GM12878 (cell line): ENCODE results near the gene DLG2. TPM values are rescaled to one million over a fixed set of nuclear protein-coding genes. Genes with fewer than 3 reads are reported as not detected.

Source experiments
- ATAC-seq: fragments of 200-7000 bp; cut with Tn5 transposase; 3 replicates; pipeline ENCODE4 v1.9.1; 2020; ENCODE audit warnings: mild to moderate bottlenecking, moderate library complexity
- BruUV-seq: library from RNA; stranded (reverse); fragments of 400-500 nt; replicated peaks from 2 replicates; lab custom pipeline; 2021; lab: Mats Ljungman, UMichigan
- CTCF ChIA-PET: fragments of 300-600 bp; sonication (Branson Sonifier 250); formaldehyde crosslinking; extraction: SDS; loops from one replicate; lab custom pipeline; 2021; ENCODE audit warnings: inconsistent platforms; lab: Yijun Ruan, JAX
- POLR2A ChIA-PET: fragments of 350-600 bp; formaldehyde crosslinking; extraction: SDS; loops from one replicate; lab custom pipeline; 2021; ENCODE audit warnings: inconsistent platforms; lab: Charles Lee
- RAD21 ChIA-PET: fragments of 300-600 bp; sonication (Branson Sonifier 250); formaldehyde crosslinking; loops from one replicate; lab custom pipeline; 2023; ENCODE audit warnings: antibody characterized with exemption; ENCODE audit not compliant: unreplicated experiment; lab: Charles Lee
- SMC1A ChIA-PET: fragments of 300-600 bp; sonication (Branson Sonifier 250); formaldehyde crosslinking; loops from one replicate; lab custom pipeline; 2023; ENCODE audit not compliant: unreplicated experiment, uncharacterized antibody; lab: Charles Lee
- DNase-seq: peaks from one replicate; pipeline ENCODE4 v3.0.0-alpha.2; 2011; ENCODE audit warnings: low read depth, low spot score
- FAIRE-seq: peaks from 3 replicates; lab custom pipeline; 2011; peaks lifted over from hg19 to GRCh38; lab: Jason Lieb, UNC
- H2AFZ ChIP-seq: 2 replicates; pipeline ENCODE4 v1.6.0; 2011; ENCODE audit warnings: low read depth, low read length, control low read depth; ENCODE audit not compliant: control insufficient read depth
- H3K27ac ChIP-seq: 2 replicates; pipeline ENCODE4 v1.5.1; 2011; ENCODE audit warnings: control low read depth; ENCODE audit not compliant: control insufficient read depth, insufficient read depth
- H3K27me3 ChIP-seq, 2 experiments: replicated peaks in 1 of 2; 2 replicates each; pipeline versions ENCODE4 v1.6.0 to v1.6.1; 2011; ENCODE audit warnings: low read length in 1 of 2; ENCODE audit not compliant: control insufficient read depth in 2 of 2, insufficient read depth in 2 of 2
- H3K36me3 ChIP-seq, 2 experiments: 2 replicates each; pipeline ENCODE4 v1.5.1; 2011; ENCODE audit warnings: low read length in 1 of 2; ENCODE audit not compliant: control insufficient read depth in 2 of 2, insufficient read depth in 2 of 2
- H3K4me1 ChIP-seq: 2 replicates; pipeline ENCODE4 v1.6.1; 2011; ENCODE audit warnings: mild to moderate bottlenecking, low read length, moderate library complexity, mixed read lengths; ENCODE audit not compliant: control insufficient read depth, insufficient read depth
- H3K4me2 ChIP-seq: 2 replicates; pipeline ENCODE4 v1.6.0; 2011; ENCODE audit warnings: control low read depth; ENCODE audit not compliant: control insufficient read depth, insufficient read depth
- H3K4me3 ChIP-seq: fragments of 200-600 bp; sonication (generic); 2 replicates; pipeline ENCODE4 v1.5.1; 2016
- H3K79me2 ChIP-seq: 2 replicates; pipeline ENCODE4 v1.6.0; 2011; ENCODE audit warnings: low read length; ENCODE audit not compliant: control insufficient read depth, insufficient read depth
- H3K9ac ChIP-seq: 2 replicates; pipeline ENCODE4 v1.8.0; 2011; ENCODE audit warnings: low read length, control low read depth, mixed read lengths; ENCODE audit not compliant: control insufficient read depth, insufficient read depth
- H3K9me3 ChIP-seq: replicated peaks from 3 replicates; pipeline ENCODE4 v1.5.1; 2011; ENCODE audit warnings: mild to moderate bottlenecking, low read length; ENCODE audit not compliant: control insufficient read depth, insufficient read depth
- H4K20me1 ChIP-seq: 2 replicates; pipeline ENCODE4 v1.6.0; 2011; ENCODE audit not compliant: control insufficient read depth, insufficient read depth
- ETV6 ChIP-seq, 2 experiments: fragments of 450-650 bp in 1 of 2; IDR thresholded peaks in 1 of 2; conservative IDR thresholded peaks in 1 of 2; 2 replicates each; pipeline ENCODE4 v1.6.1; 2014; ENCODE audit warnings: antibody characterized with exemption in 1 of 2, borderline replicate concordance in 1 of 2, low read depth in 1 of 2, mild to moderate bottlenecking in 1 of 2, moderate library complexity in 1 of 2
- JUNB ChIP-seq: IDR thresholded peaks from 2 replicates; pipeline ENCODE4 v1.6.1; 2016; ENCODE audit warnings: antibody characterized with exemption, mild to moderate bottlenecking
- LARP7 ChIP-seq: fragments of 450-650 bp; IDR thresholded peaks from 2 replicates; pipeline ENCODE4 v1.6.1; 2017; ENCODE audit warnings: mild to moderate bottlenecking
- MLLT1 ChIP-seq: fragments of 450-650 bp; IDR thresholded peaks from 2 replicates; pipeline ENCODE4 v1.6.1; 2016; ENCODE audit warnings: mild to moderate bottlenecking
- MYB ChIP-seq: fragments of 150-350 bp; IDR thresholded peaks from 2 replicates; pipeline ENCODE4 v1.6.1; 2014; ENCODE audit warnings: mild to moderate bottlenecking, low read depth, low read length, borderline replicate concordance
- NFXL1 ChIP-seq: fragments of 450-650 bp; IDR thresholded peaks from 2 replicates; pipeline ENCODE4 v1.6.1; 2017; ENCODE audit warnings: antibody characterized with exemption, mild to moderate bottlenecking, borderline replicate concordance
- NFYB ChIP-seq: IDR thresholded peaks from 2 replicates; pipeline ENCODE4 v1.6.1; 2011; ENCODE audit warnings: low read depth, mild to moderate bottlenecking, low read length, improper control_type of control experiment, moderate library complexity; ENCODE audit not compliant: insufficient read depth
- TAF1 ChIP-seq: IDR thresholded peaks from 2 replicates; pipeline ENCODE4 v1.6.1; 2011; ENCODE audit warnings: mild to moderate bottlenecking, low read depth, low read length, borderline replicate concordance
- WGBS: methylation state at CpG from one replicate; pipeline ENCODE4 v1.1.6; 2016; ENCODE audit warnings: low lambda C conversion rate; ENCODE audit not compliant: insufficient replicate concordance, insufficient coverage; ENCODE audit errors: missing lambda C conversion rate; 5-methylcytosine and 5-hydroxymethylcytosine counted together
- in situ Hi-C: fragments of 300-500 bp; cut with MboI; formaldehyde crosslinking; loops from 9 replicates; pipeline ENCODE4 v1.14.3; 2018; ENCODE audit warnings: mixed read lengths
- intact Hi-C: fragments of 100-400 bp; cut with micrococcal nuclease; formaldehyde crosslinking; loops from one replicate; pipeline ENCODE4 v1.14.2; 2022; ENCODE audit not compliant: unreplicated experiment
- polyA plus RNA-seq, 11 experiments: library from polyadenylated mRNA; depleted of rRNA in 4 of 11; unstranded in 6 of 11; stranded (reverse) in 5 of 11; fragments of >200 nt; fragmentation: Nextera tagmentation in 4 of 11; fragmentation: Illumina TruSeq in 1 of 11; extraction: Ambion mirVana in 4 of 11; extraction: Trizol in 1 of 11; gene quantifications; 1 replicate in 1 of 11; 2 replicates in 10 of 11; pipeline versions ENCODE4 v1.2.1 to v1.2.3, GENCODE V29; 2011 to 2016; ENCODE audit warnings: inconsistent platforms in 2 of 11, missing spikeins in 2 of 11, low read depth in 1 of 11
- total RNA-seq, 4 experiments: library from RNA; depleted of rRNA in 3 of 4; stranded (reverse); fragments of >200 nt in 3 of 4; fragmentation: Illumina TruSeq in 1 of 4; extraction: Trizol in 1 of 4; gene quantifications; 2 replicates each; pipeline versions ENCODE4 v1.2.1 to v1.2.3, GENCODE V29; 2013 to 2021
- TF ChIP-seq, protein P1 (sequence below): IDR thresholded peaks from 2 replicates; pipeline ENCODE4 v1.6.1; 2012; ENCODE audit warnings: low read length, inconsistent platforms
- TF ChIP-seq, protein P2 (sequence below): fragments of 450-650 bp; formaldehyde crosslinking; IDR thresholded peaks from 2 replicates; pipeline ENCODE4 v1.5.0; 2022; ENCODE audit warnings: mild to moderate bottlenecking, missing genetic modification characterization
- TF ChIP-seq, protein P3 (sequence below): fragments of 450-650 bp; IDR thresholded peaks from 2 replicates; pipeline ENCODE4 v1.6.1; 2017; ENCODE audit warnings: antibody characterized with exemption, mild to moderate bottlenecking, moderate library complexity

Gene DLG2
- total and polyA plus RNA-seq, 10 of the 15 experiments (the other 5 are each of a cell fraction or from before 2014, with no cell fraction given), result 0.09 to 0.98 (median 0.35) TPM

DNA sequence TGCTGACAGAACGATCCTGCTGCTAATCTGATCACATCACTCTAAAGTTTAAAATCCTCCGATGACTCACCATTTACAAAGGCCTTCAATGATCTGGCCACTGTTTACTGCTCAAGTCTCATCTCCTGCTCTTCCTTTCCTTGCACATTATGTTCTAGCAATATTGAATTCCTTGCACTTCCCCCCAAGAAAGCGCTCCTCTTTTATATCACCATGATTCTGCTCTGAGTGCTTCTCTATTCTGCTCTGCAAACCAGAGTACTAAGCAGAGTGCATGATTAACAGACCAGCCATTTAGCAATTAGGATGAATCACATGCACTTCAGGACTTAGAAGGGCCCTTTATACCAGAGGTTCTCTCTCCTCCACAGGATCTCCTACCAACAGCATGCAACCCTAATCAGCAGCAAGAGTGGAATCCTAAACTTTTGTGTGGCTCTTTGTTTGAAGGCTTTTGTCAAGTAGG, 1218.2 kb downstream of the DLG2 start:
- WGBS, result 44% methylated on average over 3 of the region's 3 CpGs
- BruUV-seq, result no TSS peak
- no peak for TF ChIP-seq MLLT1
- no peak for TF ChIP-seq ETV6 (conservative IDR thresholded peaks at IDR 0.05 in 1 of 2, IDR thresholded peaks at IDR 0.05 in 1 of 2; ENCODE audit: borderline replicate concordance in 1 of 2, low read depth in 1 of 2)
- TF ChIP-seq, protein P1, sequence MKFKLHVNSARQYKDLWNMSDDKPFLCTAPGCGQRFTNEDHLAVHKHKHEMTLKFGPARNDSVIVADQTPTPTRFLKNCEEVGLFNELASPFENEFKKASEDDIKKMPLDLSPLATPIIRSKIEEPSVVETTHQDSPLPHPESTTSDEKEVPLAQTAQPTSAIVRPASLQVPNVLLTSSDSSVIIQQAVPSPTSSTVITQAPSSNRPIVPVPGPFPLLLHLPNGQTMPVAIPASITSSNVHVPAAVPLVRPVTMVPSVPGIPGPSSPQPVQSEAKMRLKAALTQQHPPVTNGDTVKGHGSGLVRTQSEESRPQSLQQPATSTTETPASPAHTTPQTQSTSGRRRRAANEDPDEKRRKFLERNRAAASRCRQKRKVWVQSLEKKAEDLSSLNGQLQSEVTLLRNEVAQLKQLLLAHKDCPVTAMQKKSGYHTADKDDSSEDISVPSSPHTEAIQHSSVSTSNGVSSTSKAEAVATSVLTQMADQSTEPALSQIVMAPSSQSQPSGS, result no peak
- no peak for TF ChIP-seq JUNB
- TF ChIP-seq, protein P2, sequence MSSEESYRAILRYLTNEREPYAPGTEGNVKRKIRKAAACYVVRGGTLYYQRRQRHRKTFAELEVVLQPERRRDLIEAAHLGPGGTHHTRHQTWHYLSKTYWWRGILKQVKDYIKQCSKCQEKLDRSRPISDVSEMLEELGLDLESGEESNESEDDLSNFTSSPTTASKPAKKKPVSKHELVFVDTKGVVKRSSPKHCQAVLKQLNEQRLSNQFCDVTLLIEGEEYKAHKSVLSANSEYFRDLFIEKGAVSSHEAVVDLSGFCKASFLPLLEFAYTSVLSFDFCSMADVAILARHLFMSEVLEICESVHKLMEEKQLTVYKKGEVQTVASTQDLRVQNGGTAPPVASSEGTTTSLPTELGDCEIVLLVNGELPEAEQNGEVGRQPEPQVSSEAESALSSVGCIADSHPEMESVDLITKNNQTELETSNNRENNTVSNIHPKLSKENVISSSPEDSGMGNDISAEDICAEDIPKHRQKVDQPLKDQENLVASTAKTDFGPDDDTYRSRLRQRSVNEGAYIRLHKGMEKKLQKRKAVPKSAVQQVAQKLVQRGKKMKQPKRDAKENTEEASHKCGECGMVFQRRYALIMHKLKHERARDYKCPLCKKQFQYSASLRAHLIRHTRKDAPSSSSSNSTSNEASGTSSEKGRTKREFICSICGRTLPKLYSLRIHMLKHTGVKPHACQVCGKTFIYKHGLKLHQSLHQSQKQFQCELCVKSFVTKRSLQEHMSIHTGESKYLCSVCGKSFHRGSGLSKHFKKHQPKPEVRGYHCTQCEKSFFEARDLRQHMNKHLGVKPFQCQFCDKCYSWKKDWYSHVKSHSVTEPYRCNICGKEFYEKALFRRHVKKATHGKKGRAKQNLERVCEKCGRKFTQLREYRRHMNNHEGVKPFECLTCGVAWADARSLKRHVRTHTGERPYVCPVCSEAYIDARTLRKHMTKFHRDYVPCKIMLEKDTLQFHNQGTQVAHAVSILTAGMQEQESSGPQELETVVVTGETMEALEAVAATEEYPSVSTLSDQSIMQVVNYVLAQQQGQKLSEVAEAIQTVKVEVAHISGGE, result no peak
- no peak for TF ChIP-seq LARP7
- TF ChIP-seq, protein P3, sequence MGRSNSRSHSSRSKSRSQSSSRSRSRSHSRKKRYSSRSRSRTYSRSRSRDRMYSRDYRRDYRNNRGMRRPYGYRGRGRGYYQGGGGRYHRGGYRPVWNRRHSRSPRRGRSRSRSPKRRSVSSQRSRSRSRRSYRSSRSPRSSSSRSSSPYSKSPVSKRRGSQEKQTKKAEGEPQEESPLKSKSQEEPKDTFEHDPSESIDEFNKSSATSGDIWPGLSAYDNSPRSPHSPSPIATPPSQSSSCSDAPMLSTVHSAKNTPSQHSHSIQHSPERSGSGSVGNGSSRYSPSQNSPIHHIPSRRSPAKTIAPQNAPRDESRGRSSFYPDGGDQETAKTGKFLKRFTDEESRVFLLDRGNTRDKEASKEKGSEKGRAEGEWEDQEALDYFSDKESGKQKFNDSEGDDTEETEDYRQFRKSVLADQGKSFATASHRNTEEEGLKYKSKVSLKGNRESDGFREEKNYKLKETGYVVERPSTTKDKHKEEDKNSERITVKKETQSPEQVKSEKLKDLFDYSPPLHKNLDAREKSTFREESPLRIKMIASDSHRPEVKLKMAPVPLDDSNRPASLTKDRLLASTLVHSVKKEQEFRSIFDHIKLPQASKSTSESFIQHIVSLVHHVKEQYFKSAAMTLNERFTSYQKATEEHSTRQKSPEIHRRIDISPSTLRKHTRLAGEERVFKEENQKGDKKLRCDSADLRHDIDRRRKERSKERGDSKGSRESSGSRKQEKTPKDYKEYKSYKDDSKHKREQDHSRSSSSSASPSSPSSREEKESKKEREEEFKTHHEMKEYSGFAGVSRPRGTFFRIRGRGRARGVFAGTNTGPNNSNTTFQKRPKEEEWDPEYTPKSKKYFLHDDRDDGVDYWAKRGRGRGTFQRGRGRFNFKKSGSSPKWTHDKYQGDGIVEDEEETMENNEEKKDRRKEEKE, result no peak
- no peak for TF ChIP-seq NFXL1
- no peak for TF ChIP-seq MYB
- TF ChIP-seq TAF1, result no peak
- no peak for TF ChIP-seq NFYB

More for the DNA sequence above, 1218.2 kb downstream of the DLG2 start:
- in situ Hi-C loops, result no loop called here
- intact Hi-C loops, result no loop called here
- Histone ChIP-seq H3K4me1 (no peaks in the 10 kb centered on the region), H3K36me3 (no peaks in the 10 kb centered on the region), H3K9ac (no peak overlapping the region), H4K20me1 (no peaks in the 10 kb centered on the region), H3K9me3 (no peaks in the 10 kb centered on the region), H3K4me2 (no peak overlapping the region), H3K27ac (no peak overlapping the region), H3K4me3 (no peak overlapping the region), H3K27me3 (no peaks in the 10 kb centered on the region), H3K79me2 (no peaks in the 10 kb centered on the region), H2AFZ (no peak overlapping the region)
- SMC1A ChIA-PET, result no interaction called here
- RAD21 ChIA-PET, result no interaction called here
- FAIRE-seq (no peak), ATAC-seq (no peak), DNase-seq (no peak)
- POLR2A ChIA-PET, result no interaction called here
- CTCF ChIA-PET, result no interaction called here
